ENCODE data around the gene ITGA4.

Gene ITGA4

GRCh38 chr2:181411105-181411849 lies 45.9 kb upstream of the ITGA4 start:
- TF ChIP-seq ZNF70 (CRISPR knock-in tag; IDR thresholded peaks at IDR 0.05) (no peak), PATZ1 (CRISPR knock-in tag; IDR thresholded peaks at IDR 0.05; ENCODE audit: borderline replicate concordance) (no peak), GLIS3 (CRISPR knock-in tag; IDR thresholded peaks at IDR 0.05) (no peak), ZNF8 (CRISPR knock-in tag; IDR thresholded peaks at IDR 0.05) (no peak), ARNTL (CRISPR knock-in tag; IDR thresholded peaks at IDR 0.05; ENCODE audit: borderline replicate concordance, low read depth) (no peak), RARB (CRISPR knock-in tag; IDR thresholded peaks at IDR 0.05) (no peak), CREB5 (CRISPR knock-in tag; IDR thresholded peaks at IDR 0.05; ENCODE audit: low read depth) (no peak)
- ATAC-seq, result no peak

- ATAC-seq, result no peak
- TF ChIP-seq PATZ1 (CRISPR knock-in tag; IDR thresholded peaks at IDR 0.05; ENCODE audit: borderline replicate concordance), result no peak
- TF ChIP-seq BACH2 (CRISPR knock-in tag; IDR thresholded peaks at IDR 0.05; ENCODE audit: borderline replicate concordance), result no peak
- no peak for TF ChIP-seq ARNTL (CRISPR knock-in tag; IDR thresholded peaks at IDR 0.05; ENCODE audit: borderline replicate concordance, low read depth)
- no peak for TF ChIP-seq CREB5 (CRISPR knock-in tag; IDR thresholded peaks at IDR 0.05; ENCODE audit: low read depth)
- TF ChIP-seq CSDC2 (CRISPR knock-in tag; IDR thresholded peaks at IDR 0.05), result no peak
- TF ChIP-seq SNAI2 (CRISPR knock-in tag; IDR thresholded peaks at IDR 0.05), result no peak
- no peak for TF ChIP-seq ZNF8 (CRISPR knock-in tag; IDR thresholded peaks at IDR 0.05)
- TF ChIP-seq ZFP30 (CRISPR knock-in tag; IDR thresholded peaks at IDR 0.05), result no peak
- no peak for TF ChIP-seq OSR1 (CRISPR knock-in tag; IDR thresholded peaks at IDR 0.05)
- no peak for TF ChIP-seq ZC3H10 (CRISPR knock-in tag; IDR thresholded peaks at IDR 0.05)
- TF ChIP-seq ESRRG (CRISPR knock-in tag; IDR thresholded peaks at IDR 0.05), result no peak
- no peak for TF ChIP-seq PPARA (CRISPR knock-in tag; IDR thresholded peaks at IDR 0.05; ENCODE audit: borderline replicate concordance)
- no peak for TF ChIP-seq ISL1 (CRISPR knock-in tag; IDR thresholded peaks at IDR 0.05)
Observed at GRCh38 chr2:181419129-181419855, 37.9 kb upstream of the ITGA4 start.

- no peak for ATAC-seq
- TF ChIP-seq CSRNP3 (CRISPR knock-in tag; IDR thresholded peaks at IDR 0.05), result no peak
- no peak for TF ChIP-seq POU6F1 (CRISPR knock-in tag; IDR thresholded peaks at IDR 0.05; ENCODE audit: borderline replicate concordance, low read depth)
- TF ChIP-seq TOX (CRISPR knock-in tag; IDR thresholded peaks at IDR 0.05; ENCODE audit: borderline replicate concordance), result no peak
- no peak for TF ChIP-seq CREB5 (CRISPR knock-in tag; IDR thresholded peaks at IDR 0.05; ENCODE audit: low read depth)
Observed at GRCh38 chr2:181420259-181421130, 36.7 kb upstream of the ITGA4 start.
